GM12865 (cell line): Measurements from ENCODE around the gene PRLH.

Experiments
- DNase-seq: peaks from one replicate; pipeline ENCODE4 v3.0.0; 2010; ENCODE audit warnings: low read depth
- H3K4me3 ChIP-seq: 2 replicates; pipeline ENCODE4 v1.5.1; 2011; ENCODE audit warnings: mild to moderate bottlenecking, low read depth, low read length, control low read depth
- TF ChIP-seq, protein P1 (sequence below): IDR thresholded peaks from 2 replicates; pipeline ENCODE4 v1.5.1; 2011; ENCODE audit warnings: low read length, control low read depth, low read depth, inconsistent platforms; ENCODE audit not compliant: insufficient read depth; ENCODE audit errors: missing control alignments

PRLH gene

DNA sequence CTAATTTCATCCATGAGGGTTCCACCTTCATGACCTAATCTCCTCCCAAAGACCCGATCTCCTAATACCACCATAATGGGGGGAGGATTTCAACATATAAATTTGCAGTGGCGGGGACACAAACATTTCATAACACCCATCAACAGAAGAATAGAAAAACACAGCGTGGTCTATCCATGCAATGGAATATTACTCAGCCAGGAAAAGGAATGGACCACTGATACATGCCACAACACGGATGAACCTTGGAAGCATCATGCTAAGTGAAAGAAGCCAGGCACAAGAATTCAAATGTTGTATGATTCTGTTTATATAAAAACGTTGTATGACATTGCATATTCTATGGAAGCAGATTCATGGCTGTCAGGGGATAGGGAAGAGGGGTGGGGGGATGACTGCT, 2.7 kb downstream of the PRLH start:
- no peak for DNase-seq

DNA sequence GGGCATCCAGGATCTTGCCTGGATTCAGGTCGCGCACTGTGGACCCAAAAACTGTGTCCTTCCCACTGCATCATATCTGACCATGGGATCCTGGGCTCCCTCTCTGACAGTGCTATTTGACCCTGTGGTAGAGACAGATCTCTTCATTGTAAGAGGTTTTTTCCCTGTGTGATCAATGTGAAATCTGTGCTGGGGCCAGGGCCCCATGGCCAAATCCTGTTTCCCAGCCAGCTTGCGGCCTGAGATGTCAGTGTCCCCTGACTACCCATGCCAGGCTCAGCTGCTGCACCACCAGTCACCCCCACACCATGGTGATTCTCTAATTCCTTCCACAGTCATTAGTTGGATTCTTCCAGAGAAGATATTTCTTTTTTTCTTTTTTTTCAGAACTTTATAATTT, 3.5 kb downstream of the PRLH start:
- no peak overlapping the region for H3K4me3 ChIP-seq
- TF ChIP-seq, protein P1, sequence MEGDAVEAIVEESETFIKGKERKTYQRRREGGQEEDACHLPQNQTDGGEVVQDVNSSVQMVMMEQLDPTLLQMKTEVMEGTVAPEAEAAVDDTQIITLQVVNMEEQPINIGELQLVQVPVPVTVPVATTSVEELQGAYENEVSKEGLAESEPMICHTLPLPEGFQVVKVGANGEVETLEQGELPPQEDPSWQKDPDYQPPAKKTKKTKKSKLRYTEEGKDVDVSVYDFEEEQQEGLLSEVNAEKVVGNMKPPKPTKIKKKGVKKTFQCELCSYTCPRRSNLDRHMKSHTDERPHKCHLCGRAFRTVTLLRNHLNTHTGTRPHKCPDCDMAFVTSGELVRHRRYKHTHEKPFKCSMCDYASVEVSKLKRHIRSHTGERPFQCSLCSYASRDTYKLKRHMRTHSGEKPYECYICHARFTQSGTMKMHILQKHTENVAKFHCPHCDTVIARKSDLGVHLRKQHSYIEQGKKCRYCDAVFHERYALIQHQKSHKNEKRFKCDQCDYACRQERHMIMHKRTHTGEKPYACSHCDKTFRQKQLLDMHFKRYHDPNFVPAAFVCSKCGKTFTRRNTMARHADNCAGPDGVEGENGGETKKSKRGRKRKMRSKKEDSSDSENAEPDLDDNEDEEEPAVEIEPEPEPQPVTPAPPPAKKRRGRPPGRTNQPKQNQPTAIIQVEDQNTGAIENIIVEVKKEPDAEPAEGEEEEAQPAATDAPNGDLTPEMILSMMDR, result no peak
- no peak for DNase-seq

More for the DNA sequence above, 2.7 kb downstream of the PRLH start:
- no peak overlapping the region for H3K4me3 ChIP-seq
- TF ChIP-seq, protein P1, result no peak

DNA sequence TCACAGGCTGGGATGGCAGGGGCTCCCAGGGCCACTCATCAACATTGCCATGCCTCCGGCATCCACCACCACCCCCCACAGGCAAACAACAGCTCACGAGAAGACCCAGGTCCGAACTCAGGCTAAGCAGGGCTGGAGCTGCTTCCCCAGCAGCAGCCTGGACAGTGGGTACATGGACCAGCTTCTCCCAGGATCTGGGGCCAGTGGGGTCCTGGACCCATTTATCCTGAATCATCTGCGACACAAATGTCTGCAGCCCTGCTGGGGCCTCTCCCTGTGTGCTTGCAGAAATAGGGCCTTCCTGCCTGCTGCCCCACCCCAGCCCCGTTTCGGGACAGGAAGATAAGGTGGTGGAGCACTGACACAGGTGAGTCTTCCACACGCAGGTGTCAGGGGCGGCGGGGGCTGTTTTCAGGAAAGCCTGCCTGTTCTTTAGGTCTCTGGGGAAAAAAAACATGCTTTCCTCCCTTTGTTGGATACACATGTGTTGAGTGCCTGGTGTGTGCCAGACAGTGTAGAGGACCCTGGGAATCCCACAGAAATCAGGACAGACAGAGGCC, 4.5 kb downstream of the PRLH start:
- TF ChIP-seq, protein P1, result no peak

DNA sequence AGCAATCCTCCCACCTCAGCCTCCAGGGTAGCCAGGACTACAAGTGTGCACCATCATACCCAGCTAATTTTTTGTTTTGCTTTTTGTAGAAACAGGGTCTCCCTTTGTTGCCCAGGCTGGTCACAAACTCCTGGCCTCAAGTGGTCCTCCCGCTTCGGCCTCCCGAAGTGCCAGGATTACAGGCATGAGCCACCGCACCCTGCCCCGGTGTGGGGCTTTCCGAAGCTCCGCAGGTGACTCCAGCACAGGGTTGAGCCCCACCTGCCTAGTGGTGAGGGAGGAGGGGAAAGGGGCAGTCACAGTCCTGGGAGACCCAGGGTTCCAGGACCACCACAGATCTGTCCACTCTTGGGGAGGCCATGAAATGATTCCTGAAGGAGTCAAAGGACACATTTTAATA, 5.2 kb downstream of the PRLH start:
- TF ChIP-seq, protein P1, result no peak
- DNase-seq, result no peak
- H3K4me3 ChIP-seq, result no peak overlapping the region

More for the DNA sequence above, 4.5 kb downstream of the PRLH start:
- no peak overlapping the region for H3K4me3 ChIP-seq
- no peak for DNase-seq

DNA sequence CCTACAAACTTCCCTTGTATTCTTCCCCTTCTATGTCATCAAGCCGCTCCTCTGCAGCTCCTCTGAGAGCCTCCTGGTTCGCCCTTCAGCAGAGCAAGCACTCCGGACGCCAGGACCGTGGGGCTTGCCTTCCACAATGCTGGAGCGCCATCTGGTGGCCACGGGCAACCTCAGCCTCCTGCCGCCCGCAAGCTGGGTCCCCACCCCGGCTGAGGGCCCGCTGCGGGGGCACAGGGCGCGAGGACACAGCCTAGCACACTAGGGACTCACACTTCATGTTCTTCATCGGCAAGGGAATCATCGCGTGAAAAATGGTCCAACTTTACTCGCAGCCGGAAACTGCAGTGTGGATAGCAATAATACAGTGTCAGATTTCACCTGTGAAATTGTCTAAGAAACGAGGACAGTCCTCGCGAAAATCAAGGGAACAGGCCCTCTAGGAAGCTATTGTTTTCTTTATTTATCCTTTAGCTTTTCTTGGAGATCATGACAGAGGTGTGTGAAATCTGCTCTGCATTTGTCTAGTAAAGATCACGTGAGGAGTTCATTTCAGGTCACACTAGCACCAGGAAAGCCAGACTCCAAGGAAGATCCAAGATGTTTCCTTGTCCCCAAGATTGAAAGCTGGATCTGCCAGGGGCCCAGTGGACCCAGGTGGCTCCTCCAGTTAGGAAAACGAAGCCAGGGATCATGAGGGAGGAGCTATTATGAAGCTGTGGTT, 5.8 kb downstream of the PRLH start:
- TF ChIP-seq, protein P1, result peak; percentile 94
- H3K4me3 ChIP-seq, result no peak overlapping the region
- peak; percentile 94 for DNase-seq

DNA sequence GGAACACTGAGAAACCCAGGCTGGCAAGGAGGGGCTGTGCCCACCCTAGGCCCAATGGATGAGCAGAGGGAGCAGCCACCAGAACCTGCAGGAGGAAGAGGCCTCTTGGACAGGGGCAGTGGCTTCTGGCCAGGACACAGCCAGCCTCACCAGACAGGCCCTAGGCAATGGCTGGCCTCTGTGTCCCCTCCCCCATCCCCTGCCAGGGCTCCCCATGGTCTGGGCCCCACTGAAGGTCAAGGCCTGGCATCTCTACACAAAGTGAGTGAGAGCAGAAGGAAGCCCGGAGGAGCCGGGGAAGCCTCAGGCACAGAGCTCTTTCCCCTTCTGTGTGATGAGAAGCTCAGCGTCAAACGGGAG, 6.3 kb downstream of the PRLH start:
- TF ChIP-seq, protein P1, result no peak

DNA sequence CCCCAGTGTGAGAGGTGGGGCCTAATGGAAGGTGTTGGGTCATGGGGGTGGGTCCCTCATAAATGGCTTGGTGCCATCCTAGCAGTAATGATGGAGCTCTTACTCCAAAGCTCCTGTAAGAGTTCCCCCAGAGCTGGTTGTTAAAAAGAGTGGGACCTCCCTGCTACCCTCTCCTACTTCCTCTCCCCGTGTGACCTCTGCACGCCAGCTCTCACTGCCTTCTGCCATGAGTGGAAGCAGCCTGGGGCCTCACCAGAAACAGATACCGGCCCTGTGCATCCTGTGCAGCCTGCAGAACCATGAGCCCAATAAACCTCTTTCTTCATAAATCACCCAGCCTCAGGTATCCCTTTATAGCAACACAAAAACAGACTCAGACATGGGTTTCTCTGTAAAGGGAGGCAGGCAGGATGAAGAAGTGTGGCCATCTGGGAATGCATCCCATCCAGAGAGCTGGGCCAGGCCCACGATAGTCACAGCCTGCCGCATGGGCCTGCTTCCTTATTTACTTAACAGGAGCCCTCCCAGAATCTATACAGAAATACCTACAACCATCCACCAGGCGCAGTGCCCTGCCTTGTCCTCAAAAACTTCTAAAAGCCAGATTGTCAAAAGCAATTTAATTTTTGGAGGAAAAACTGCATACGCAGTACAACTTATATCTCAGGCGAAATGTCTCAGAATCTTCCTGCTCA, 7.5 kb downstream of the PRLH start:
- TF ChIP-seq, protein P1, result no peak
- no peak for DNase-seq
- H3K4me3 ChIP-seq, result no peak overlapping the region

More for the DNA sequence above, 6.3 kb downstream of the PRLH start:
- H3K4me3 ChIP-seq, result no peak overlapping the region
- DNase-seq, result no peak
